Frontal cortex (tissue), 4 donors: ENCODE results near the gene CAMK1G. TPM values are rescaled to one million over a fixed set of nuclear protein-coding genes. Genes with fewer than 3 reads are reported as not detected.

Experiments used
- DNase-seq, 2 donors: peaks; one replicate each; pipeline ENCODE4 v3.0.0; 2012; ENCODE audit warnings: low spot score in 2 of 2
- FAIRE-seq: peaks from 2 replicates; lab custom pipeline; 2012; peaks lifted over from hg19 to GRCh38; lab: Jason Lieb, UNC
- total RNA-seq: library from RNA; depleted of rRNA; stranded (reverse); fragments of >200 nt; gene quantifications from one replicate; pipeline ENCODE4 v1.2.3, GENCODE V29; 2014
- donor health status: control.
- donor health status: control.
- donor health status: control.

CAMK1G gene
- 2.4 TPM for total RNA-seq

- DNase-seq, result peak in 1 of 2 donors; percentile 37
- FAIRE-seq, result no peak
These were observed at the start of gene CAMK1G for GRCh38 chr1:209583408-209583807. CAMK1G (plus strand) TSS chr1:209583714; CDS start chr1:209594984, 11,270 bp downstream.

DNA sequence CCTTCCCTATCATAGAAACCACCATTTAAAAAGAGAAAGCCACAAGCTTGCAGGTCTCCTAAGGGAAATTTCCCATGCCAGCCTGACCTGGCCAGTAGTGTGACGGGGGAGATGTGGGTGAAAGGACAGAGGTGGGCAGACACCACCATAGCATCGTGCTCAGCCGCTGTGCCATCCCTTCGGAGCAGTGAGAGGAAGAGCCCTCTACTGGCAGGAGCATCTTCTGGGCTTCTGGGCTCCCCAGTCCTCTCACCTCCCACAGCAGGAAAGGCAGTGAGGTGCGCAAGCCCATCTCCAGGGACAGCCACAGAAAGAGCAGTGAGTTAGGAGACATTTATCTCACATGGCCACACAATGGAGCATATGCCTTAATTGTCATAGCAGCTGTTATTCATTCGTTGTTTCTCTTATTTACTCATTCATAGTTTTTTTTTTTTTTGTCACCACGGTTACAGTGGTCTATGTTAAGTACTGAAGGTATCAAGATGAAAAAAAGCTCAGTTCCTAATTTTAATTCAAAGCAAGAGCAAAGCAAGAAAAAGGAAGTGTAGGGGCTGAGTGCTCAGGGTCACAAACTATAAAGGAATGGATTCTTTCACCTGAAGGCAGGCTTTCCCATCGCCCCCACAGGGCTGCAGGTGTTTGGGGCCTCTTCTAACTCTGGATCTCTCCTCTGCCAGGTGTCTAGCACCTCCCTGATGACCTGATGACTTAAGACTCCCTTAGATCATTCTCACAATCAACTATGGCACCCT, 48.8 kb upstream of the CAMK1G start:
- DNase-seq (no peak), FAIRE-seq (no peak)

- DNase-seq, result no peak
- no peak for FAIRE-seq
These were observed 46.7 kb upstream of the CAMK1G start for GRCh38 chr1:209536843-209537242.

GRCh38 chr1:209537336-209538114, 46.0 kb upstream of the CAMK1G start:
- DNase-seq, result no peak
- no peak for FAIRE-seq

GRCh38 chr1:209539576-209539975, 43.9 kb upstream of the CAMK1G start:
- DNase-seq, result no peak
- FAIRE-seq, result no peak

GRCh38 chr1:209542585-209542984, 40.9 kb upstream of the CAMK1G start:
- FAIRE-seq (no peak), DNase-seq (no peak)

DNA sequence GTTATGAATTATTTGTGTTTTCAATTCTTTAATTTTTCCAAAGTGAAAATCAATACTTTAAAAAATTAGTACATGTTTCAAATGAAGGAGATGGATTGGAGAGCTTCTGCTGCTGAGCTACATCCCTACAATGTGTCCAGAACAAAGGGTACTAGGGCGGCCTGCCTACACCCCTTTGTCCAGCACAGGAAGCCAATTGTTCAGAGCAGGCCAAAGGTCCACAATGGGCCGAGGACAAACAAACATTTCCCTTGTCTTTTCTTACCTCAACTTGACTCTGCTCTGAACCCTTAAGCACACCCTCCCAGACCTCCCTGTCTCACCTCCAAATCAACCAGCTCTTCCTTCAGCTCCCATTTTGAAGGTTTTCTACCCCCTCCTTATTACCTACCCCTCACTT, 39.4 kb upstream of the CAMK1G start:
- no peak for DNase-seq
- no peak for FAIRE-seq

- FAIRE-seq, result no peak
- no peak for DNase-seq
These were observed 38.1 kb upstream of the CAMK1G start for GRCh38 chr1:209545423-209545822.

DNA sequence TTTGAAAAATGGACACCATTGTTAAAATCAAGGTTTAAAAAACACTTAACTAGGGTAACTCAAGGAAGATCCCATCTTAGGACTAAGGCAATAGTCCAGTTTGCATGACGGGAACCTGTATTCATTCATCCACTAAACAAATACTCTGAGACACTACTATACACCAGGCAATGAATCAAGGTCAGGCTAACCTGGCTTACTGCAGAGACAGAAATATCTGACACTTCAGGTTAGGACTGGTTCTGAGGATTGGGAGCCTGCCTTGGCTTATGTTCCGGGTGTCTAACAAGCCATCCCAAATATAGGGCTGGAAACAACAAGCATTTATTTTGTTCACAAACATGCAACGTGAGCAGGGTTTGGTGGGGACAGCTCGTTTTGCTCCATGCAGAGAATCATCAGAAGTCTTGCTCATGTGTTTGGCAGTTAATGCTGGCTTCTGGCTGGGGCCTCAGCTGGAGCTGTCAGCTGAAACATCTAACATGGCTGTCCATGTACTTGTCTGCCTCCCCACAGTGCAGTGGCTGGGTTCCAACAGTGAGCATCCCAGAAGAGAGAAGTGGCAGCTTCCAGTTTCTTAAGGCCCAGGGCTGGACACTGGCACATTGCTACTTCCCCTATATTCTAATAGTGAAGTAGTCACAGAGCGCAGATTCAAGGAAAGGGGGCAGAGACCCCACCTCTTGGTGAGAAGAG, 37.0 kb upstream of the CAMK1G start:
- DNase-seq, result no peak
- FAIRE-seq, result no peak

GRCh38 chr1:209547626-209548025, 35.9 kb upstream of the CAMK1G start:
- no peak for FAIRE-seq
- no peak for DNase-seq

DNA sequence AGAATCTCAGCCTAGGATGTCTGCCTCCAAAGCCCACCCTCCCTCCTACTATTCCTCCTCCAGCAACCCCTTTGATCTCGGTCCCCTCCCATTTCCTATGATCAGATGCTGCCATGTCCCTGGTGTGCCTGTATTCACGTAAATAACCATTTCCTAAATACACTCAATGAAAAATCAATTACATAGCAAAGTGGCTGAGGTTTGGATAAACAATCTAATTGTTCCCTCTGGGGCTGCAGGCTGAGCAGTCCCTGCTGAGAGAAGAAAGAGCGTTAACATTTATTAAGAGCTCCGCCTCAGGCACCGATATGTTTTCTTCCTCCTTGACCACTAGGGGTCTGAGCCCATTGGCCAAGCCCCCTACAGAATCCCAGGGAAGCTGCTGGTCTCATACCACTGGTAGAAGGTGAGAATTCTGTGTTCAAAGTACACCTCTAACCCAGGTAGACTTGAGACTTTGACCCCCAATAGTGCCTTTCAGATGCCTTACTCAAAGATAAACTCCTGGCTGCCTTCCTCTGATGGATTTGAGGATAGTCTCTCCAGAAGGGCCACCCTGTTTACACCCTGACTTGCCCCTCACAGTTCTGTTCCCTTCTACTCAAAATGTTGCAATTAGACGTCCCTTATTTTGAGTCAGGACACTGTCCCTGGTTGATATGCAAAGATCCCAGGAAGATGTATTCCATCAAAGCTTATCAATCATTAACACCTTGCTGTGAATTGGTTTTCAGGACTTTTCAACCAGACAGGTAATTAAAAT, 33.9 kb upstream of the CAMK1G start:
- no peak for DNase-seq
- no peak for FAIRE-seq

DNA sequence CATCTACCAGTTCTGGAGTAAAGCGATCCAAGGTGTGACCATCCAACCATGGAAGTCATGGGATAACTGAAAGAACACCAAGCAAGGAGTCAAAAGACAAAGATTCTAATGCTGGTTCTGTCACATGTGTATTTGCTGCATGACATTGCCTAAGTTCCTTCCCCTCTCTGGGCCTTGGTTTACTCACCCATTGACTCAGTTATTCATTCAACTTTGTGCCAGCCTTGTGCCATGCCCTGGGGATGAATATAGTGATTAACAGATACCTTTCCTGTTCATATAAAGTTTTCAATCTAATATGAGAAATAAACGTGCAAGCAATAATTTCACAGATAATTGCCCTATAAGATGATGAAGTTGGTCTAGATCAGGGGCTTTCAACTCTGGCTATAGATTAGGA, 33.0 kb upstream of the CAMK1G start:
- no peak for DNase-seq
- no peak for FAIRE-seq

GRCh38 chr1:209552406-209553264, 30.9 kb upstream of the CAMK1G start:
- DNase-seq (no peak), FAIRE-seq (no peak)

DNA sequence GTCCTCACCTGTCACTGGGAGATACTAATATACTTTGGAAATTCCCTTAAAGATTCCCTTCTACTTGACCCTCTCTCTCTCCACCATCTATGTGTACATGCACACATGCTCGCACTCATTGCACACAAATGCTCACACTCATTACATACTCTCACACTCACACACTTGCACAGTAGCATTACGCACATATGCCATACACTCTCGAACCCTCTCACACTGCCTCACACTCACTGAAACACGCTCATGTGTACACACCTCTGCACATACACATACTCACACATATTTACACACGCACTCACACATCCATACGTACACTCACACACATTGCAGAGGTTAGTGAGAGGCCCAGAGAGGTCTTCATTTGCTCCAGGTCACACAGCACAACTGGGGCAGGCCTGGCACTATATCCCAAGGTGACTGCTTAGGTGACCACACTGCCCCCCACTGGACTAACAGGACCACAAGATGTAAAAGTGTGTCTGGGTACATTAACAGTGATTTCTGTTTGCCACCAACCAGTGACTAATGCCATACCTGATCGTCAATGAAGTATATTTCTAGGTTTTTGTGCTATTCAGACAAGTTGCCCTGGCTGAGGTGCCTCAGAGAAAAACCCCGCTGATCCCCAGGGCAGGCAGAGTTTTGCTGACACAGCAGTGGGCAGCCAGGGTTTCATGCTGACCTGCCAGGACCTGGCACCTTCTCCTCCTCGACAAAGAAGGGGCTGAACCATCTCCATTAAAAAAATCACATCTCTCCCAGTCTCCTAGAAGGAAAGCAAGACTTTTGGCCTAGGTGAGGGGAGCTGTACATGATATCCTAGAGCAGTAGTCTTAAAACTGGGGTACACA, 28.5 kb upstream of the CAMK1G start:
- DNase-seq (no peak), FAIRE-seq (no peak)

DNA sequence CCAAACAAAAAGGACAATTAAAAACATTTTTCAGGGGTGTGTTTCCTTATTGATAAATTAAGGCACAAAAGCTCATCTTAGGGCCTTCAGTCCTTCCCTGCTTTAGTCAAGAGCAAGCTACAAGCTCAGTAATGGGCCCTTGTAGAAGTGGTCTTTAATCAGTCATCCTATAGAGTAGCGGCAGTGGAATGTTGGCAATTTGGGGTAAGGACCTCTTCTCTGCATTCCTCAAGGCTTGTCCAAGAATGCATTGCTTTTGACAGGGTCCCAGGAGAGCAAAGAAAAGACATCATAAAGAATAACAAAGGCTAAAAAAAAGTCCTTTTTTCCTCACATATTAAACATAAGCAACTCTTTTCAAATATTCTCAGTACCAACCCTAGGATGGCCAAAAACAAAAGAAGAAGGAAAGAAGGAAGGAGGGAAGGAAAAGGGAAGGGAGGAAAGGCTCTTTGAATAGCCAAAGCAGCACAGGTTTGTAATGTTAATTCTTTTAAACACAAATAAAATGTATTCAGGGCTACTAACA, 27.3 kb upstream of the CAMK1G start:
- FAIRE-seq (no peak), DNase-seq (no peak)

DNA sequence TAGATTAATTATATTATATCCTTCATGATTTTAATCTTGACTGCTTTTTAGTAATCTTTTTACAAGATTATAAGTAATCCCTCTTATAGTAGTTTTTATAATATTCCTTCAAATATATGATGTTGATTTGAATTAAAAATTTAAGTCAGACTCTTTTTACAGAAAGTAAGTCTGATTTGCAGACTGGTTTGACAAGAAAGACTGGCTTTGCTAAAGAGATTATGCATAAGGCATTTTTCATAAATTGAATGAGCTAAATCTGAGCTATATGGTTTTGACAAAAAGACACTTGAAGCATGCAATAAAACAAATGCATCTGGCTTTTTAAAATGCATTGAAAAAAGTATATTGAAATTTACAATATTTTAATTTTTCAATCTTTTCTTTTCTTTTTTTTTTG, 26.3 kb upstream of the CAMK1G start:
- FAIRE-seq (no peak), DNase-seq (no peak)

GRCh38 chr1:209560529-209560928, 23.0 kb upstream of the CAMK1G start:
- FAIRE-seq (no peak), DNase-seq (no peak)

- FAIRE-seq (no peak), DNase-seq (no peak)
These were observed 22.6 kb upstream of the CAMK1G start for GRCh38 chr1:209560952-209561351.
